Coronary artery (tissue), 2 donors: ENCODE measurements around the gene MAPK8IP3.

Experiments
- DNase-seq: peaks from one replicate; pipeline ENCODE4 v3.0.0-alpha.2; 2017; ENCODE audit warnings: low spot score
- H3K27ac ChIP-seq, 2 donors: fragments of 200-600 bp; sonication (generic); one replicate each; pipeline ENCODE4 v1.5.1; 2016 to 2019
- H3K4me3 ChIP-seq: fragments of 200-600 bp; sonication (generic); 2 replicates; pipeline ENCODE4 v1.5.1; 2016; ENCODE audit warnings: mild to moderate bottlenecking, moderate library complexity
- TF ChIP-seq, protein P1 (sequence below): fragments of 200-600 bp; sonication (generic); IDR thresholded peaks from one replicate; pipeline ENCODE4 v1.5.1; 2019; ENCODE audit warnings: antibody characterized with exemption

The MAPK8IP3 gene

DNA sequence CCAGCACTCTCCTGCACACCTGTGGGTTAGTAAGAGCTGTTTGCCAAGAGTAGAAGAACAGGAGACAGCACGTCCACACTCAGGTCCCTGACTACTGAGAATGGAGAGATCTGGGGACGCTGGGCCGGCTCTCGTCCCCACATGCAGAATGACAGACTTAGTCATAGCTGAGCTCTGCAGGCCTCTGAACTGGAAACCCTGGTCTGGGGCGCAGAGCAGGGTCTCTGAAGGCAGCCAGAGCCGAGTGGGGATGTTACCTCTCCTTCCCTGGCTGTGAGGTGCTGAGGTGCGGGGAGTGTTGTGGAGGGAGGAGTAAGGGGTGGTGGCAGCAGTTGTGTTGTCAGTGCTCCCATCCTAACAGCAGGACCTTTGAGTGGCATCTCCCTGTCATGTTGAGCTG is 35.1 kb upstream of the MAPK8IP3 start:
- Histone ChIP-seq H3K27ac (no peak overlapping the region), H3K4me3 (no peak overlapping the region)
- no peak for DNase-seq
- TF ChIP-seq, protein P1, sequence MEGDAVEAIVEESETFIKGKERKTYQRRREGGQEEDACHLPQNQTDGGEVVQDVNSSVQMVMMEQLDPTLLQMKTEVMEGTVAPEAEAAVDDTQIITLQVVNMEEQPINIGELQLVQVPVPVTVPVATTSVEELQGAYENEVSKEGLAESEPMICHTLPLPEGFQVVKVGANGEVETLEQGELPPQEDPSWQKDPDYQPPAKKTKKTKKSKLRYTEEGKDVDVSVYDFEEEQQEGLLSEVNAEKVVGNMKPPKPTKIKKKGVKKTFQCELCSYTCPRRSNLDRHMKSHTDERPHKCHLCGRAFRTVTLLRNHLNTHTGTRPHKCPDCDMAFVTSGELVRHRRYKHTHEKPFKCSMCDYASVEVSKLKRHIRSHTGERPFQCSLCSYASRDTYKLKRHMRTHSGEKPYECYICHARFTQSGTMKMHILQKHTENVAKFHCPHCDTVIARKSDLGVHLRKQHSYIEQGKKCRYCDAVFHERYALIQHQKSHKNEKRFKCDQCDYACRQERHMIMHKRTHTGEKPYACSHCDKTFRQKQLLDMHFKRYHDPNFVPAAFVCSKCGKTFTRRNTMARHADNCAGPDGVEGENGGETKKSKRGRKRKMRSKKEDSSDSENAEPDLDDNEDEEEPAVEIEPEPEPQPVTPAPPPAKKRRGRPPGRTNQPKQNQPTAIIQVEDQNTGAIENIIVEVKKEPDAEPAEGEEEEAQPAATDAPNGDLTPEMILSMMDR, result no peak

DNA sequence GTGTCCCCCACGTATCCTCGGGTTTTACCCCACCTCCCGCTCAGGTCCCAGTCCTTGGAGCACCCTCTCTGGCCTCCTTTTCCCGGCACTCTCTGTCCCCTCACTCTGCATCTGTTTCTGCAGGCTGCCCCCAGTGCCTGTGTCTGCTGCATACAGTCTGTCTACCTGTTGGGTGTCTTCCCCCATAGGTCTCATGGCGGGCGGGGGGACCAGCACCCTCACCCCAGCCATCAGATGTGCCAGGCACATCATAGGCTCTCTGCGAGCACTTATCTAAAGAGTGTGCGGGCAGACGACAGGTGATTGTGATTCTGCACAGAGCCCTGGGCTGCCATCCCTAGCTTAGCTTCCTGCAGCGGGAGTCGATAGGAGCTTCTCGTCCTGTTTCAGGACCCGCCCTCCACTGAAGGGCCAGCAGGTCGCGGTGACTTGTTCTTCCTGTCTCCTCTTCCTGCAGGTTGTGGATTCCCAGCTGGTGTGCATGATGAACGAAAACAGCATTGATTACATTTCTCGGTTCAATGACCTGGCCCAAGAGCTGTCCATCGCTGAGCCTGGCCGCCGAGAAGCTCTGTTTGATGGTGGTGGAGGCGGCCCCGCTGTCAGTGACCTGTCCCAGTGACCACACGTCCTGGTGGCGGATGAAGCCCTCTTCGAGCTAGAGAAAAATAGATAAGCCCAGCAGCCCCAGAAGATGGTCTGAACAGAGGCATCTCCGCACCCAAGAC is 32.4 kb upstream of the MAPK8IP3 start:
- DNase-seq, result no peak
- TF ChIP-seq, protein P1, result no peak
- Histone ChIP-seq H3K27ac (no peak overlapping the region), H3K4me3 (no peak overlapping the region)

DNA sequence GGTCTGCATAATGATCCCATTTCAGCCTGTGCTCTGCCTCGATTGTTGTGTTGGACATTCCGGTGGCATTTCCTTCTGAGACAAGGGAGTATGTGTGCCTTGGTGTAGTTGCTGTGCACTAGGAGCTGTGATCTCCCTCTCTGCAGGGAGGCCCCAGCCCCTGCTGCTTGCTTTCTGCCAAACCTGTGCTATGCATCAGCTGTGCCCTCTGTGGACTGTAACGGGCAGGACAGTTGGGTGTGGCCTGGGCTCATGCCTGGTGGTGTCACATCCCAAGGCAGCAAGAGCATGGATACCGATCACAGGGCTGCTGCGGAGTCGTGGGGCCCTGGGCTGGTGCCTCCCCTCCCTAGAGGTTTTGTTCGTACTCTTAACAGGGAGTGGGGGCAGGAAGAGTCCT is 31.7 kb upstream of the MAPK8IP3 start:
- Histone ChIP-seq H3K4me3 (no peak overlapping the region), H3K27ac (no peak overlapping the region)
- TF ChIP-seq, protein P1, result no peak
- DNase-seq, result no peak

DNA sequence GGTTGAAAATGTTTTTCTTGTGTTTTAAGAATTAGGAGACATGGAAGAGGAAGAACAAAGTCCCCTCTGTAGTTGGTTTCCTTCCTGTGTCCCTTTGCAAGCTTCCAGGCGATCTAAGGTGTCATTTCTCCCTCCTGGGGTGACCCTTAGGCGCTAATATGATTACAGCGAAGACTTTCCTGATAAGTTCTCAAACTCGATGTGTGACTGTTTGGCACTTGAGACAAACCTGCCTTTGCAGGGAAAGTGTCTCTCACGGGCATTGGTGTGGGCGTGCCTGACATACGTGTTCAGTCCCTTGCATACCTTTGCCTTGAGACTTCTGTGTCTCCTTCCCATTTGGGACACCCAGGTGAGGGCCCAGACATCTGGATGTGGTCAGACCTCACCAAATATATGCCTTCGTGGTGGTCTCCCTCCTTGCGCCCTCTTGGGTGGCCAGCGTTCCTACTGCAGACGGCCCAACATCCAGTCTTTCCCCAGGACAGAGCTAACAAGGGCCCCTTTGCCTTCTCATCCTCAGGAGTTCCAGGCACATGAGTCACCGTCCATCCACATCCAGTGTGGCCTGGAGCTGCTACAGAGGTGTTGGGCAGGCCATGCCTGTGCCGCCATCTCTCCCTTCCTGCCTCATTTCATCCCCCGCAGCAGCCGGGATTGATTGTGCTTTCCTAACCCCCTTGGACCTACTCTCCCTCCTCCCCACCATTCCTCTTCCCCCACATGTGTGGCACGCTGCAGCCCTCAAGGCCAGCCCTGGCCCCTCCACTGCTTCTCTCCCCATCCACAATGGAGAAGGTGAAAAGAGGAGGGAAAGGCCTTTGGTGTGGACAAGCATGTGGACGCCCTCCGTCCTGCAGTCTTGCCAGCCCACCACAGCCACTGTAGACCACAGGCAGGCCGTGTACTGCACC is 31.0 kb upstream of the MAPK8IP3 start:
- no peak overlapping the region for H3K27ac ChIP-seq
- DNase-seq, result no peak
- H3K4me3 ChIP-seq, result no peak overlapping the region
- TF ChIP-seq, protein P1, result no peak

DNA sequence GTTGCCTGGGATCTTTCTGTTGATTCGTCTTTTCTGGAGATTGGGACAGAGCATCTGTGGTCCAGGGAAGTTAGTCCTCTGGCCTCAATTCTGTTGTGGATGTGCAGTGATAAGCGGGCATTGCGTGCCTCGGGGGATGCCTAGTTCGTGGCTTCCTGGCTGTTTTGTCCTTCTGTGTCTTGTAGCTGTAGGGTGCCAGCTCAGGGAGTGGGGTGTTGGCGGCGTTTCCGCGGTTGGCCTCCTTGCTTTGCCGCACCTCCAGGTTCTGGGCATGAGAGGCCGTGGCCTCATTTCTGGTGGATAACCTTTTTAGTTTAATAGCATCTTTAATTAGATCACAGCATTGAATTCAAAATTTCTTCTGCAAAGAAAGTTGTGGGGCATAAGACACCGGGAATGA is 29.3 kb upstream of the MAPK8IP3 start:
- no peak for DNase-seq
- Histone ChIP-seq H3K27ac (no peak overlapping the region), H3K4me3 (no peak overlapping the region)
- TF ChIP-seq, protein P1, result no peak

DNA sequence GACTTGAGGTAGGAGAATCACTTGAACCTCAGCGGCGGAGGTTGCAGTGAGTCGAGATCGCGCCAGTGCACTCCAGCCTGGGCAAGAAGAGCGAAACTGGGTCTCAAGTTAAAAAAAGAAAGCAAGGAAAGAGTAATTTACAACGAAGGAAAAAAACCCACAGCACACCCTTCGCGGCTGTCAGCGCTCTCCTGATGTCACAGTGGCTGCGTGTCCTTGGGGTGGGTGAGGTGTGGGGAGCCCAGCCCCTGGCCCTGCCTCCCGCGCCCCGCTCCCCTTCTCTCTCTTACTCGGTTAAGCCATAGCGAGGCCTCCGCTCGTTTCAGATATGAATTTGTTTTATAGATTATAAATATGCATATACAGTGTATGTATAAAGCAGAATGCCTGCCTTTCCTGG is 28.7 kb upstream of the MAPK8IP3 start:
- TF ChIP-seq, protein P1, result no peak
- H3K4me3 ChIP-seq, result no peak overlapping the region
- DNase-seq, result no peak
- no peak overlapping the region for H3K27ac ChIP-seq
